GM19238 (cell line): ENCODE measurements around the gene MYL11.

ENCODE experiments used
- DNase-seq: peaks from one replicate; pipeline ENCODE4 v3.0.0; 2011; ENCODE audit warnings: low spot score; ENCODE audit not compliant: insufficient read length

Gene MYL11

GRCh38 chr16:30416624-30417528 lies 42.3 kb downstream of the MYL11 start:
- no peak for DNase-seq

- DNase-seq, result peak; percentile 87
These were observed 43.1 kb downstream of the MYL11 start for GRCh38 chr16:30417529-30418349.

GRCh38 chr16:30418350-30419181 lies 44.0 kb downstream of the MYL11 start:
- DNase-seq, result no peak

- DNase-seq, result no peak
These were observed 46.4 kb downstream of the MYL11 start for GRCh38 chr16:30421010-30421409.
